Bone marrow (tissue), 2 donors: ENCODE measurements around the gene CD300LG.
"Not testable (repeated sequence)": the region's sequence is repeated elsewhere in the genome, so short reads cannot be mapped to it uniquely, and the experiment has no call there.

Experiments
- DNase-seq, 2 donors: peaks; one replicate each; lab custom pipeline; 2025; lab: John Stamatoyannopoulos, UW

The CD300LG gene

GRCh38 chr17:43856141-43856540, 9.2 kb downstream of the CD300LG start:
- no peak for DNase-seq

- DNase-seq = no peak
These were observed 10.2 kb downstream of the CD300LG start for GRCh38 chr17:43857141-43857540.

- no peak for DNase-seq
These were observed 11.1 kb downstream of the CD300LG start for GRCh38 chr17:43857957-43858600.

- no peak for DNase-seq
These were observed 13.2 kb downstream of the CD300LG start for GRCh38 chr17:43860077-43860725.

- no peak for DNase-seq
These were observed 14.1 kb downstream of the CD300LG start for GRCh38 chr17:43860927-43861622.

- no peak for DNase-seq
These were observed 15.0 kb downstream of the CD300LG start for GRCh38 chr17:43861960-43862359.

GRCh38 chr17:43864161-43864984, 17.4 kb downstream of the CD300LG start:
- DNase-seq = no peak

GRCh38 chr17:43868226-43868994, 21.4 kb downstream of the CD300LG start:
- no peak for DNase-seq

GRCh38 chr17:43869031-43869430, 22.1 kb downstream of the CD300LG start:
- DNase-seq = not testable (repeated sequence)

- DNase-seq = no peak
These were observed 25.1 kb downstream of the CD300LG start for GRCh38 chr17:43871946-43872690.

- DNase-seq = no peak
These were observed 26.1 kb downstream of the CD300LG start for GRCh38 chr17:43873091-43873490.

GRCh38 chr17:43873815-43874214, 26.8 kb downstream of the CD300LG start:
- no peak for DNase-seq

GRCh38 chr17:43874293-43874692, 27.3 kb downstream of the CD300LG start:
- no peak for DNase-seq

- no peak for DNase-seq
These were observed 28.6 kb downstream of the CD300LG start for GRCh38 chr17:43875476-43876147.

GRCh38 chr17:43877031-43877430, 30.1 kb downstream of the CD300LG start:
- no peak for DNase-seq

- DNase-seq = no peak
These were observed 30.6 kb downstream of the CD300LG start for GRCh38 chr17:43877451-43878155.

GRCh38 chr17:43878260-43879175, 31.5 kb downstream of the CD300LG start:
- DNase-seq = peak; percentile 25 to 44

- DNase-seq = no peak
These were observed 32.9 kb downstream of the CD300LG start for GRCh38 chr17:43879723-43880419.
